Measurements from ENCODE around the gene DDX19B.

DDX19B gene

GRCh38 chr16:70377782-70378181 lies 78.8 kb downstream of the DDX19B start:
- Histone ChIP-seq H3K4me1 (ENCODE audit: control insufficient read depth, insufficient read depth, low read length) (peaks cover 3% of the 10 kb centered on the region; the same call in 1 of the 2 replicates), H3K9me3 (ENCODE audit: control insufficient read depth, insufficient read depth, low read depth, low read length) (no peaks in the 10 kb centered on the region), H3K27ac (ENCODE audit: extremely low read depth, low read depth, low read length) (no peak overlapping the region), H3K4me3 (ENCODE audit: low read depth, low read length) (no peak overlapping the region), H3K36me3 (ENCODE audit: control insufficient read depth in 2 of 2, insufficient read depth in 1 of 2, low read length in 2 of 2) (peaks cover 31 to 47% of the 10 kb centered on the region in 2 experiments)
- no peak for TF ChIP-seq ZSCAN18 (tag by site-specific recombination; IDR thresholded peaks at IDR 0.05)
- TF ChIP-seq ZNF112 (tag by site-specific recombination; IDR thresholded peaks at IDR 0.05) = no peak
- TF ChIP-seq ZNF830 (tag by site-specific recombination; IDR thresholded peaks at IDR 0.05; ENCODE audit: low read depth) = no peak
- TF ChIP-seq SCRT2 (tag by site-specific recombination; IDR thresholded peaks at IDR 0.05) = 0 out of 2 replicates have a peak, but pooled peaks have one; percentile 17
- no peak for TF ChIP-seq ZNF585B (tag by site-specific recombination; IDR thresholded peaks at IDR 0.05)
- ChIA-PET POLR2A (interaction anchor here (0.7 kb wide), 1 partner anchor 14 kb away, joined by 4 read pairs; no protein-coding TSS in a partner anchor), CTCF (no interaction called here)

GRCh38 chr16:70378869-70379493 lies 80.0 kb downstream of the DDX19B start:
- POLR2A ChIA-PET = interaction anchor here (0.9 to 3.7 kb wide), 4 partner anchors 49 to 144 kb away, joined by 3 to 42 read pairs (median 16); partner anchors contain the start of genes COG4, FCSK, SF3B3 and ST3GAL2

GRCh38 chr16:70380248-70380918 lies 81.4 kb downstream of the DDX19B start:
- peak overlapping the region; percentile 88 for H3K27ac ChIP-seq (ENCODE audit: extremely low read depth, low read depth, low read length)
- CTCF ChIA-PET = interaction anchor here (1.1 to 1.3 kb wide), 2 partner anchors 57 to 142 kb away, joined by 3 to 4 read pairs; no protein-coding TSS in a partner anchor
- POLR2A ChIA-PET = interaction anchor here (0.6 to 3.7 kb wide), 23 partner anchors 11 to 289 kb away, joined by 3 to 42 read pairs (median 6); partner anchors contain the start of genes AARS1, COG4, DDX19A and FCSK
- H3K4me1 ChIP-seq (ENCODE audit: control insufficient read depth, insufficient read depth, low read length) = peaks cover 3% of the 10 kb centered on the region; the same call in 1 of the 2 replicates
- peak overlapping the region; percentile 57 for H3K4me3 ChIP-seq (ENCODE audit: low read depth, low read length)
- peaks cover 17 to 30% of the 10 kb centered on the region in 2 experiments for H3K36me3 ChIP-seq (ENCODE audit: control insufficient read depth in 2 of 2, insufficient read depth in 1 of 2, low read length in 2 of 2)
- H3K9me3 ChIP-seq (ENCODE audit: control insufficient read depth, insufficient read depth, low read depth, low read length) = no peaks in the 10 kb centered on the region
- TF ChIP-seq ZNF423 (tag by site-specific recombination; IDR thresholded peaks at IDR 0.05) = no peak
- TF ChIP-seq OSR2 (tag by site-specific recombination; IDR thresholded peaks at IDR 0.05) = no peak
- no peak for TF ChIP-seq ZNF664 (tag by site-specific recombination; IDR thresholded peaks at IDR 0.05)
- peak; percentile 55 for TF ChIP-seq ZFHX2 (tag by site-specific recombination; conservative IDR thresholded peaks at IDR 0.05)
- TF ChIP-seq ZNF398 (tag by site-specific recombination; IDR thresholded peaks at IDR 0.05) = peak; percentile 97
- TF ChIP-seq ZNF549 (tag by site-specific recombination; IDR thresholded peaks at IDR 0.05) = no peak
- no peak for TF ChIP-seq ZNF138 (tag by site-specific recombination; IDR thresholded peaks at IDR 0.05; ENCODE audit: borderline replicate concordance)
- TF ChIP-seq ZNF10 (tag by site-specific recombination; IDR thresholded peaks at IDR 0.05) = no peak
- TF ChIP-seq ZNF624 (tag by site-specific recombination; IDR thresholded peaks at IDR 0.05) = no peak
- no peak for TF ChIP-seq SP3 (tag by site-specific recombination; IDR thresholded peaks at IDR 0.05)
- TF ChIP-seq ZNF335 (tag by site-specific recombination; conservative IDR thresholded peaks at IDR 0.05) = peak; percentile 58; the same call in 1 of the 2 replicates
- TF ChIP-seq HOXC10 (CRISPR knock-in tag; IDR thresholded peaks at IDR 0.05) = no peak
- no peak for TF ChIP-seq FEZF1 (tag by site-specific recombination; IDR thresholded peaks at IDR 0.05)
- no peak for TF ChIP-seq ZNF239 (tag by site-specific recombination; IDR thresholded peaks at IDR 0.05)
- no peak for TF ChIP-seq ZNF76 (tag by site-specific recombination; IDR thresholded peaks at IDR 0.05; ENCODE audit: borderline replicate concordance, low read depth)
- TF ChIP-seq YY1 (tag by site-specific recombination; IDR thresholded peaks at IDR 0.05) = no peak
- no peak for TF ChIP-seq ZNF114 (tag by site-specific recombination; IDR thresholded peaks at IDR 0.05)
- no peak for TF ChIP-seq ZNF785 (tag by site-specific recombination; IDR thresholded peaks at IDR 0.05)

More at GRCh38 chr16:70378869-70379493, 80.0 kb downstream of the DDX19B start:
- Histone ChIP-seq H3K36me3 (ENCODE audit: control insufficient read depth in 2 of 2, insufficient read depth in 1 of 2, low read length in 2 of 2) (peaks cover 23 to 42% of the 10 kb centered on the region in 2 experiments), H3K27ac (ENCODE audit: extremely low read depth, low read depth, low read length) (no peak overlapping the region), H3K4me3 (ENCODE audit: low read depth, low read length) (no peak overlapping the region), H3K9me3 (ENCODE audit: control insufficient read depth, insufficient read depth, low read depth, low read length) (no peaks in the 10 kb centered on the region), H3K4me1 (ENCODE audit: control insufficient read depth, insufficient read depth, low read length) (peaks cover 3% of the 10 kb centered on the region; the same call in 1 of the 2 replicates)
- CTCF ChIA-PET = no interaction called here
- TF ChIP-seq ZNF248 (tag by site-specific recombination; IDR thresholded peaks at IDR 0.05) = no peak
- TF ChIP-seq GFI1B (tag by site-specific recombination; IDR thresholded peaks at IDR 0.05) = no peak
- TF ChIP-seq ZNF645 (tag by site-specific recombination; IDR thresholded peaks at IDR 0.05) = no peak
- peak; percentile 50; the same call in 1 of the 2 replicates for TF ChIP-seq ZNF394 (tag by site-specific recombination; IDR thresholded peaks at IDR 0.05; ENCODE audit: borderline replicate concordance)

Measured in HEK293 (cell line).